HG02870 (cell line): ENCODE results near the gene PTK6.
A peak's percentile ranks its signal among the peaks of the same experiment; 100 is the strongest.
"Not testable (repeated sequence)": the region's sequence is repeated elsewhere in the genome, so short reads cannot be mapped to it uniquely, and the experiment has no call there.

Source experiments
- ATAC-seq: cut with Tn5 transposase; IDR thresholded peaks from one replicate; pipeline ENCODE4 v1.9.1; 2021; ENCODE audit warnings: mild to moderate bottlenecking, moderate library complexity; ENCODE audit not compliant: unreplicated experiment

PTK6 gene

DNA sequence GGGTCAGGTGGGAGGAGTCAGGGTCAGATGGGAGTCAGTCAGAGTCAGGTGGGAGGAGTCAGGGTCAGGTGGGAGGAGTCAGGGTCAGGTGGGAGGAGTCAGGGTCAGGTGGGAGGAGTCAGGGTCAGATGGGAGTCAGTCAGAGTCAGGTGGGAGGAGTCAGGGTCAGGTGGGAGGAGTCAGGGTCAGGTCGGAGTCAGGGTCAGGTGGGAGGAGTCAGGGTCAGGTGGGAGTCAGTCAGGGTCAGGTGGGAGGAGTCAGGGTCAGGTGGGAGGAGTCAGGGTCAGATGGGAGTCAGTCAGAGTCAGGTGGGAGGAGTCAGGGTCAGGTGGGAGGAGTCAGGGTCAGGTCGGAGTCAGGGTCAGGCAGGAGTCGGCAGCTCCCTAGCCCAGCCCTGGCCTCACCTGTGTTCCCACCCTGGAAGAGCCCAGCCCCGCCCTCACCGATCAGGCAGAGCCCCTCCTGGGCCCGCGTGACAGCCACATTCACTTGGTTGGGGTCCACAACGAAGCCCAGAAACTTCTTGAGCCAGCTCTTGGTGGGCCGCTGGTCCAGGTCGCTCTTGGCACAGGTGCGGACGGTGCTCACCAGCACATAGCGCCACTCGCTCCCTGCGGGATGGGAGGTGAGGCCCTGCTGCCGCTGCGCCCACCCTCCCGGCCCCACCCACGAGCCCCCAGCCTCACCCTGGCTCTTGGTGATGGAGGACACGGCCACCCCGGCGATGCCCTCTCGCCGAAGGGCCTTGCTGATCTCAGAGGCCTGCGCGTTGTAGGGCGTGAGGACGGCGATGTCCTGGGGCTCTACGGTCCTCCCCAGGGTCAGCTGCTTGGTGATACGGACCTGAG, 22.5 kb upstream of the PTK6 start:
- not testable (repeated sequence) for ATAC-seq

DNA sequence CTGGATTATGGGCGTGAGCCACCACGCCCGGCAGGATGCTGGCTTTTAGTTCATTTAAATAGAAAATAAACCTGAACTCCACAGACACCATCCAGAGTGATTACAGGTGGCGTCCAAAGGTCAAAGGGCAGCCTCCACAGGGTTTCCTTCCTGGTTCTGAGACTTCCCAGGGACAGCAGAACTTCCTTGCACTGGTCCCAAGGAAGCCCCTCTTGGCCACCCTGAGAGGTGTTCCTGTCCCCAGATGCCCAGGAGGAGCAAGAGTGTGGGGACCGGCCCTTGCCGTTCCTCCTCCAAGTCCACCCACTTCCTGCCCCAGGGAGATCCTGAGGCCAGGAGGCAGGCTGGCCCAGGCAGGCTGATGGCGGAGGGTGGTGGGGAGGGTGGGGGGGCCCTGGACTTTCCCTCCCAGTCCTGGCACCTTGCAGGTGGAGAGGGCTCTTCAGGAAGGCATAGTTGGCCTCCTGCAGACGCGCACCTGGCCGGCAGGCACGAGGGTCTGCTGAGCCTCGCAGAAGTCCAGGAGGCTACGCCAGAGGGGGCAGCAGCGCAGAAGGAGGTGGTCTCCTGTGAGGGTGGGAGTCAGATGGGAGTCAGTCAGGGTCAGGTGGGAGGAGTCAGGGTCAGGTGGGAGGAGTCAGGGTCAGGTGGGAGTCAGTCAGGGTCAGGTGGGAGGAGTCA, 21.8 kb upstream of the PTK6 start:
- no peak for ATAC-seq

- no peak for ATAC-seq
These were observed 20.3 kb upstream of the PTK6 start for GRCh38 chr20:63557481-63557891.

DNA sequence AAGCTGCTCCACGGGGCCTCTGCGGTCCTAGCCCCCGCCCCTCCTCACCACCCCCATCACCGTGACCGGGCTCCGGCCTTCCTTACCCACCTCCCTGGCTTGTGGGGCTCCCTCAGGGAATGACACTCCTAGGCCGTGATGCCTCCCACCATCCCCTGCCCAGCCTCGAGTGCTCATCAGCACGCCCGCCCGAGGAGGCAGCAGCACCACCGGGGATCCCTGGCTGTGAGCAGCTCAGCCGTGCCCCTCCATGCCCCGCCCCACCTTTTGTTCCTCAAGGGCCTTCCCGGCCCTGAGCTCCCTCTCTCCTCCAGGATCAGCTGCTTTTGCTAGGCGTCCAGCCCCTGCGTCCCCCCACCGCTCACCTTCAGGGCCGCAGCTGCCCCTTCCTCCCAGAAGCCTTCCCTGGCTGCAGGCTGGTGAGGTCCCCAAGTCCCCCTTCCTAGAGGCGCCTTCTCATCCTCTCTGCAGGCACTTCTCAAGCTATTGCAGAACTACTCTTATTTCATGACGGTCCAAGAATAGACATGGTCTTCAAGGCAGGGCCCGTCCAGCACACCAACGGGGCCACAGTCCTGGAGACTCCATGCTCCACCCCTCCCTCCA, 19.8 kb upstream of the PTK6 start:
- ATAC-seq = no peak

DNA sequence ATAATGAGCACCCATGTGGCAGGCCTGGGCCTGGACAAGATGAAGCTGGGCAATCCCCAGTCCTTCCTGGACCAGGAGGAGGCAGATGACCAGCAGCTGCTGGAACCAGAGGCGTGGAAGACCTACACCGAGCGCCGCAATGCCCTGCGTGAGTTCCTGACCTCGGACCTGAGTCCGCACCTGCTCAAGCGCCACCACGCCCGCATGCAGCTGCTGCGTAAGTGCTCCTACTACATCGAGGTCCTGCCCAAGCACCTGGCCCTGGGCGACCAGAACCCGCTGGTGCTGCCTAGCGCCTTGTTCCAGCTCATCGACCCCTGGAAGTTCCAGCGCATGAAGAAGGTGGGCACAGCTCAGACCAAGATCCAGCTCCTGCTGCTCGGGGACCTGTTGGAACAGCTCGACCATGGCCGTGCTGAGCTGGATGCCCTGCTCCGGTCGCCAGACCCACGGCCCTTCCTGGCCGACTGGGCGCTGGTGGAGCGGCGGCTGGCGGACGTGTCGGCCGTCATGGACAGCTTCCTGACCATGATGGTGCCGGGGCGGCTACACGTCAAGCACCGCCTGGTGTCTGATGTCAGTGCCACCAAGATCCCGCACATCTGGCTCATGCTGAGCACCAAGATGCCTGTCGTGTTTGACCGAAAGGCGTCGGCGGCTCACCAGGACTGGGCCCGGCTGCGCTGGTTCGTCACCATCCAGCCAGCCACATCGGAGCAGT, 18.6 kb upstream of the PTK6 start:
- ATAC-seq = no peak

DNA sequence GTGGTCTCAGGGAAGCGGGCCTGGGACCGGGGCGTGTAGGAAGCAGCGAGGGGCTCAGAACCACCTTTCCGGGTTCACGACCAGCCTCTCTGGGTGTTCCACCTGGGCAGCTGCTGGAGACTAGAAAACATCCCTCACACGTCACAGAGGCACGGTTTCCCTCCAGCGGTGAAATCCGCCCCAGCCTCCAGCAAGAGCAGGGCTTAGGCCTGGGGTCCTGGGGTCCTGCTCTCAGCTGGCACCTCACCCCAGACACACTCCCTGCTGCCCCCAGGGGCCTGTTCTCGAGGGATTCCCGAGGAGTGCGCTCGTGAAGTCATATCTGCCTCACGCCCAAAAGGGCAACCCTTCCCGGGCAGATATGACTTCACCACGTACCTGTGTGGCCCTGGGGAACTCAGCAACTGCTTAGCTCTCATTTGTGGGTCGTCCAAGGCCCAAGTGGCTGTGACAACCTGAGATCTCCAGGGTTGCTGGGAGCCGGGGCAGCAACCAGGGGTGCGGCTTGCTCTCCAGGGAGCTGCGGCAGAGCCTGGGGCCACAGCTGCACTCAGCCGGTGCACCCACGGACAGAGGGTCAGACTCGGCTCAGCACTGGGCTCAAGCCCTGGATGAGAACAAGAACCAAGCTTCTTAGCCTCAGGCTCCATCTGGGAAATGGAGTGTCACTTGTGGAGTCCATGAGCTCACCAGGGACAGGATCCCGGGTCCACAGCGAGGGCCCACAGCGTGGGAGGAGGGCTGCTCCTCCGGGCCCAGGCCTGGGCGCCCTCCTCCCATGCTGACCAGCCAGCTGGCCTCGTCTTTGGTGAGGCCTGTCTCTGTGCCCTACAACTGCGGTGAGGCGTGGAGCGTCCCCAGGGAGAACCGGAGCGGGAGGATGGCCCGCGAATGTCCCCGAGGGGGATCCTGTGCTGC, 17.4 kb upstream of the PTK6 start:
- ATAC-seq = no peak

DNA sequence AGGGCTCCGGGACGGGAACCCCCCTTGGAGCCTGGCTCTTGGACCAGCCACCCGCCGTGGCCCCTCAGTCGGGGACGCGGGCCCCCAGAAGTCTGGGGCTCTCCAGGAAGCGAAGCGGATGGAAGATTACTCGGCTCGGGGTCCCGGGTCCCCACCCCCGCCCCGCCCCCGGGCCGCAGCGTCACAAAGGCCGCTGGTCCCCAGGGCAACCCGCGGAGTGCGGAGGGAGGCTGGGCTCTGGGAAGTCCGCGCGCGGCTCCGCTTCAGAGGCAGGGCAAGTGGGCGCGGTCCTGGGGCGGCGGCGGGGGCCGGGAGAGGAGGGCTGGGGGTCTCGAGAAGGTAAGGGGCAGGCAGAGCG, 16.7 kb upstream of the PTK6 start, which contains the start of gene FNDC11:
TSS of gene FNDC11 (plus strand) at position 227 of the 358 bp plus-strand sequence. CDS start 1,505 bp downstream, outside the sequence.
- peak; percentile 14 for ATAC-seq

- ATAC-seq = peak; percentile 36
These were observed 16.2 kb upstream of the PTK6 start for GRCh38 chr20:63553251-63553932.

- ATAC-seq = peak; percentile 16
These were observed 15.5 kb upstream of the PTK6 start for GRCh38 chr20:63552481-63553249.

- ATAC-seq = no peak
These were observed 13.9 kb upstream of the PTK6 start for GRCh38 chr20:63551068-63551467.

- no peak for ATAC-seq
These were observed 12.6 kb upstream of the PTK6 start for GRCh38 chr20:63549679-63550282.

DNA sequence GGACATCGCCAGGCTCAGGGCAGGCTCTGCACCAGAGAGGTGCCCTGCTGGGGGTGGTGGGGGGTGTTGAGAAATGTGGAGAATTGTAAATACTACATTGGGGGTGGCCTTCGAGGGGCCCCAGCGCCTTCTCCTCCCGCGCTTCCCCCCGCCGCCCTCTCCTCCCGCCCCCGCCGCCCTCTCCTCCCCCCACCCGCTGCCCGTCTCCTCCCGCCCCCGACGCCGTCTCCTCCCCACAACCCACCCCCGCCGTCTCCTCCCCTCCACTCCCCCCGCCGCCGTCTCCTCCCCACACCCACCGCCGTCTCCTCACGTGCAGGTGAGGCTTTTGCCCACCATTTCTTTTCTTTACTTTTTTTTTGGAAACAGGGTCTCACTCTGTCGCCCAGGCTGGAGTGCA, 11.8 kb upstream of the PTK6 start:
- no peak for ATAC-seq

DNA sequence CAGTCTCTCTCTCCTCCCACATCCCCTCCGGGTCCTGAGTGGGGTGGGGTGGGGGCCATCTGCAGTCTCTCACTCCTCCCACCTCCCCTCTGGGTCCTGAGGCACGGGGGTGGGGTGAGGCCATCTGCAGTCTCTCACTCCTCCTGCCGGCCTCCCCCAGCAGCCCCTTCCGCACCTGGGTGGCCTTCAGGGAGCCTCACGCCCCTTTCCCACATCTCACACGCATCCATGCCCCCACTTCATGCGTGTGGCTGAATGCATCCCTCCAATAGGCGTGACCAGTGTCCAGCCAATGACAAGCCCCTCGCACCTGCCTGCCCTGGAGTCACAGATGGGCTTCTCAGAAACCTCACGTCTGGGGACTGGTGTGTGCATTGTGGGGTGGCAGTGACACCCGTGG, 11.4 kb upstream of the PTK6 start:
- ATAC-seq = no peak

- no peak for ATAC-seq
These were observed 10.7 kb upstream of the PTK6 start, which contains the start of gene SRMS for GRCh38 chr20:63547725-63548480. TSS of gene SRMS (minus strand) at chr20:63547749. CDS start at chr20:63547463, 286 bp downstream.

DNA sequence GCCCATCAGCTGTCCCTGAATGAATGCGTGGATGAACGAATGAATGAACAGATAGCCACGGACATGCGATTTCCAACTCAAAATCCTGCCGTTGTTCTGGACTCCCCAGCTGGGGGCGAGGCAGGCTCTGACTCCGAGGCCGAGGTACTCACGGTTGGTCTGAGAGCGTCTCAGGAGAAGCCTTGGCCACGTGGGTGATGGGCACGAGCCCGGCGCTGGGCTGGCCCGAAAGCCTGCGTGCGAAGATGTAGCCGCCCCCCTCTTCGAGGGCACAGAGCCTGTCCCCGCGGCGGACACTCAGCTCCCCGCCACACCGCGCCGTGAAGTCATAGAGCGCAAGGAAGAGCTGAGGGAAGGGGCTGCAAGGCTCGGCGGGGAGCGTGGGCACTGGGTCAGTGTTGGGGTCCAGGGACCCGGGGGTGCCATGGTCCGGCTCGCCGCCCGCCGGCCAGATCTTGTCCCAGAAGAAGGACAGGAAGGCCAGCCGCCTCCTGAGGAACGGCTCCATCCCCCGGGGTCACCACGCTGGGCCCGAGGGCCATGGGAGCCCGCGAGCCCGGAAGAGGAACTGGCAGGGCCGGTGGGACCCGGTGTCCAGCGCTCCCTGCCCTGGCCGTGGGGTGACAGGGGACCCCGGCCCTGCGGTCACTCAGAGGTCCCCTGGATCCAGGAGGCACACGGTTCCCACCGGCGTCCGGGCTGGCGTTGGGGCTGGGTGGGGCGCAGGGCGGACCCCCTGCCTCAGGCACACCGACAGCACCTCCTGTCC, 10.0 kb upstream of the PTK6 start:
- ATAC-seq = no peak

- ATAC-seq = no peak
These were observed 9.2 kb upstream of the PTK6 start for GRCh38 chr20:63546256-63546955.
